Calu3 (cell line): ENCODE results near the gene SAPCD1. TPM values are rescaled to one million over a fixed set of nuclear protein-coding genes. Genes with fewer than 3 reads are reported as not detected.

Source experiments
- BruUV-seq: library from RNA; stranded (reverse); fragments of 400-500 nt; replicated peaks from 2 replicates; lab custom pipeline; 2021; lab: Mats Ljungman, UMichigan
- CTCF ChIA-PET: fragments of 300-600 bp; sonication (Branson Sonifier 250); formaldehyde crosslinking; loops from one replicate; lab custom pipeline; 2022; ENCODE audit warnings: antibody characterized with exemption; lab: Charles Lee
- DNase-seq: peaks from one replicate; pipeline ENCODE4 v3.0.0; 2022
- H3K27ac Mint-ChIP-seq: one replicate; pipeline ENCODE4 v1.8.0; 2022; ENCODE audit warnings: mixed read lengths; ENCODE audit not compliant: unreplicated experiment
- H3K27me3 Mint-ChIP-seq: one replicate; pipeline ENCODE4 v1.8.0; 2022; ENCODE audit warnings: mixed read lengths; ENCODE audit not compliant: unreplicated experiment
- H3K36me3 Mint-ChIP-seq: one replicate; pipeline ENCODE4 v1.8.0; 2022; ENCODE audit warnings: mild to moderate bottlenecking, moderate library complexity, mixed read lengths; ENCODE audit not compliant: insufficient read depth, unreplicated experiment
- H3K4me1 Mint-ChIP-seq: one replicate; pipeline ENCODE4 v1.8.0; 2022; ENCODE audit warnings: mild to moderate bottlenecking, low read depth, mixed read lengths; ENCODE audit not compliant: unreplicated experiment
- H3K4me3 Mint-ChIP-seq: one replicate; pipeline ENCODE4 v1.8.0; 2022; ENCODE audit warnings: mild to moderate bottlenecking, low read depth, moderate library complexity, mixed read lengths; ENCODE audit not compliant: unreplicated experiment
- H3K9me3 Mint-ChIP-seq: one replicate; pipeline ENCODE4 v1.8.0; 2022; ENCODE audit warnings: low read depth, mixed read lengths; ENCODE audit not compliant: unreplicated experiment
- CTCF ChIP-seq: fragments of 200-600 bp; IDR thresholded peaks from one replicate; pipeline ENCODE4 v1.8.0; 2022; ENCODE audit warnings: antibody characterized with exemption; ENCODE audit not compliant: unreplicated experiment
- intact Hi-C: fragments of 100-400 bp; cut with micrococcal nuclease; formaldehyde crosslinking; loops from one replicate; pipeline ENCODE4 v1.10.0; 2022; ENCODE audit not compliant: unreplicated experiment
- total RNA-seq: library from RNA; stranded (reverse); gene quantifications from 2 replicates; pipeline ENCODE4 v1.2.3, GENCODE V29; 2022

Gene SAPCD1
- total RNA-seq, 1 experiment from 2014 or later = 26.6 TPM

GRCh38 chr6:31736021-31736767 is 26.3 kb upstream of the SAPCD1 start, which contains the start of gene CLIC1:
TSS of gene CLIC1 (minus strand) at chr6:31736530. CDS start at chr6:31736300, 230 bp downstream.
- no peaks in the 10 kb centered on the region for H3K9me3 Mint-ChIP-seq
- H3K27ac Mint-ChIP-seq = peak within 1 kb of the TSS; percentile 94
- TF ChIP-seq CTCF = no peak
- CTCF ChIA-PET = interaction anchor here (0.6 to 1.5 kb wide), 8 partner anchors 33 to 87 kb away, joined by 3 to 5 read pairs (median 4); partner anchors contain the start of genes ABHD16A, HSPA1A, HSPA1L and VWA7
- no peaks in the 10 kb centered on the region for H3K27me3 Mint-ChIP-seq
- DNase-seq = peak; percentile 97
- TSS peak; percentile 42 for BruUV-seq
- intact Hi-C loops = loop anchor here (5.0 kb wide), 1 partner anchor 34 kb away; the partner anchor contains the start of gene ABHD16A
- H3K36me3 Mint-ChIP-seq = peaks cover 99% of the 10 kb centered on the region
- H3K4me1 Mint-ChIP-seq = peaks cover 60% of the 10 kb centered on the region
- H3K4me3 Mint-ChIP-seq = peak within 1 kb of the TSS; percentile 98

- Mint-ChIP-seq H3K27ac (peak overlapping the region; percentile 94), H3K4me1 (peaks cover 63% of the 10 kb centered on the region), H3K36me3 (peaks cover 99% of the 10 kb centered on the region), H3K4me3 (peak overlapping the region; percentile 98), H3K27me3 (no peaks in the 10 kb centered on the region), H3K9me3 (no peaks in the 10 kb centered on the region)
- no peak for DNase-seq
- CTCF ChIA-PET = interaction anchor here (0.6 to 3.4 kb wide), 9 partner anchors 33 to 196 kb away, joined by 3 to 16 read pairs (median 4); partner anchors contain the start of genes BAG6, DDX39B and LSM2
- no TSS peak for BruUV-seq
- intact Hi-C loops = loop anchor here (5.0 kb wide), 1 partner anchor 35 kb away; the partner anchor contains the start of gene ABHD16A
- TF ChIP-seq CTCF = no peak
Measured at GRCh38 chr6:31736768-31737314, 25.6 kb upstream of the SAPCD1 start.

GRCh38 chr6:31737315-31737990 is 25.0 kb upstream of the SAPCD1 start:
- no peaks in the 10 kb centered on the region for H3K27me3 Mint-ChIP-seq
- DNase-seq = peak; percentile 54
- intact Hi-C loops = loop anchor here (5.0 kb wide), 1 partner anchor 35 kb away; the partner anchor contains the start of gene ABHD16A
- H3K27ac Mint-ChIP-seq = peak overlapping the region; percentile 94
- peak overlapping the region; percentile 98 for H3K4me3 Mint-ChIP-seq
- CTCF ChIA-PET = interaction anchor here (0.7 to 4.8 kb wide), 16 partner anchors 7 to 196 kb away, joined by 3 to 49 read pairs (median 6); partner anchors contain the start of genes BAG6, C6orf47, DDAH2 and DDX39B
- H3K36me3 Mint-ChIP-seq = peaks cover 96% of the 10 kb centered on the region
- H3K4me1 Mint-ChIP-seq = peaks cover 65% of the 10 kb centered on the region
- no TSS peak for BruUV-seq
- H3K9me3 Mint-ChIP-seq = no peaks in the 10 kb centered on the region
- no peak for TF ChIP-seq CTCF
